Spleen (tissue), 11 donors: ENCODE measurements around the gene RAI14. TPM values are rescaled to one million over a fixed set of nuclear protein-coding genes. Genes with fewer than 3 reads are reported as not detected.

ENCODE experiments used
- DNase-seq: peaks from one replicate; pipeline ENCODE4 v3.0.0-alpha.2; 2020
- H3K27ac ChIP-seq, 8 donors: fragments of 200-600 bp; sonication (generic) in 7 of 8; 1 replicate in 4 of 8; 2 replicates in 4 of 8; pipeline versions ENCODE4 v1.5.0 to v1.8.0; 2016 to 2021; ENCODE audit warnings: inconsistent platforms in 4 of 8, mild to moderate bottlenecking in 4 of 8, moderate library complexity in 1 of 8
- H3K27me3 ChIP-seq, 7 donors: fragments of 200-600 bp; sonication (generic) in 6 of 7; replicated peaks in 1 of 7; 1 replicate in 4 of 7; 2 replicates in 3 of 7; pipeline versions ENCODE4 v1.5.0 to v1.8.0; 2016 to 2021; ENCODE audit warnings: inconsistent platforms in 3 of 7, mild to moderate bottlenecking in 1 of 7
- H3K36me3 ChIP-seq, 6 donors: fragments of 200-600 bp; sonication (generic) in 5 of 6; 1 replicate in 4 of 6; 2 replicates in 2 of 6; pipeline versions ENCODE4 v1.5.0 to v1.8.0; 2016 to 2021; ENCODE audit warnings: inconsistent platforms in 2 of 6
- H3K4me1 ChIP-seq, 6 donors: fragments of 200-600 bp; sonication (generic) in 5 of 6; 1 replicate in 3 of 6; 2 replicates in 3 of 6; pipeline versions ENCODE4 v1.5.0 to v1.8.0; 2016 to 2021; ENCODE audit warnings: inconsistent platforms in 3 of 6
- H3K4me3 ChIP-seq, 8 donors: fragments of 200-600 bp; sonication (generic) in 7 of 8; 1 replicate in 4 of 8; 2 replicates in 4 of 8; pipeline versions ENCODE4 v1.5.0 to v1.8.0; 2016 to 2021; ENCODE audit warnings: inconsistent platforms in 4 of 8, mild to moderate bottlenecking in 4 of 8, moderate library complexity in 2 of 8
- H3K9me3 ChIP-seq, 8 donors: fragments of 200-600 bp; sonication (generic) in 7 of 8; 1 replicate in 4 of 8; 2 replicates in 4 of 8; pipeline versions ENCODE4 v1.5.0 to v1.8.0; 2016 to 2021; ENCODE audit warnings: inconsistent platforms in 4 of 8
- POLR2A ChIP-seq, 3 donors: fragments of 450-650 bp; IDR thresholded peaks; one replicate each; pipeline ENCODE4 v1.5.1; 2017; ENCODE audit warnings: antibody characterized with exemption in 3 of 3, mild to moderate bottlenecking in 1 of 3
- POLR2AphosphoS5 ChIP-seq, 3 donors: sonication (generic); formaldehyde crosslinking; IDR thresholded peaks; one replicate each; pipeline ENCODE4 v1.5.1; 2017; ENCODE audit warnings: antibody characterized with exemption in 3 of 3
- WGBS, 5 donors: extraction: QIAGEN DNeasy Blood & Tissue Kit in 3 of 5; methylation state at CpG; one replicate each; pipeline versions ENCODE4 v1.1.5 to v1.1.7; 2013 to 2018; 5-methylcytosine and 5-hydroxymethylcytosine counted together
- intact Hi-C: fragments of 100-400 bp; cut with DNase I; formaldehyde crosslinking; loops from one replicate; pipeline ENCODE4 v1.15.0; 2023; ENCODE audit warnings: low total_unique reads
- polyA plus RNA-seq, 3 donors: library from polyadenylated mRNA; stranded (reverse); fragments of 200-250 nt; gene quantifications; one replicate each; pipeline ENCODE4 v1.2.1, GENCODE V29; 2013
- total RNA-seq, 7 donors: library from RNA; depleted of rRNA in 3 of 7; stranded (reverse); fragments of >200 nt in 3 of 7; fragmentation: NEBNext Ultra II Directional in 4 of 7; extraction: Animal tissue kit (Norgen Biotek cat#: 25700) in 4 of 7; gene quantifications; one replicate each; pipeline versions ENCODE4 v1.1.0 to v1.2.1, GENCODE V29; 2016 to 2021
- TF ChIP-seq, protein P1 (sequence below), 11 experiments: fragments of 200-600 bp in 7 of 11; fragments of 450-650 bp in 4 of 11; sonication (generic) in 4 of 11; IDR thresholded peaks in 8 of 11; conservative IDR thresholded peaks in 3 of 11; 1 replicate in 7 of 11; 2 replicates in 4 of 11; pipeline versions ENCODE4 v1.4.0 to v1.8.0; 2016 to 2021; ENCODE audit warnings: antibody characterized with exemption in 11 of 11, inconsistent platforms in 4 of 11, mild to moderate bottlenecking in 1 of 11
- donor health status: healthy with polysubstance abuse.
- donor health status: DM: no; HTN: no; CAD: no; lungs with moderate emphysema.
- donor health status: DM: no; HTN: no; CAD: no.
- donor health status: Bipolar disorder and iron deficiency.
- donor health status: healthy.
- donor health status: DM: no; HTN: no; CAD: no.
- donor health status: DM: yes; HTN: yes; CAD: no.

Gene RAI14
- total and polyA plus RNA-seq, 10 donors, result 14.2 to 217 (median 116) TPM

DNA sequence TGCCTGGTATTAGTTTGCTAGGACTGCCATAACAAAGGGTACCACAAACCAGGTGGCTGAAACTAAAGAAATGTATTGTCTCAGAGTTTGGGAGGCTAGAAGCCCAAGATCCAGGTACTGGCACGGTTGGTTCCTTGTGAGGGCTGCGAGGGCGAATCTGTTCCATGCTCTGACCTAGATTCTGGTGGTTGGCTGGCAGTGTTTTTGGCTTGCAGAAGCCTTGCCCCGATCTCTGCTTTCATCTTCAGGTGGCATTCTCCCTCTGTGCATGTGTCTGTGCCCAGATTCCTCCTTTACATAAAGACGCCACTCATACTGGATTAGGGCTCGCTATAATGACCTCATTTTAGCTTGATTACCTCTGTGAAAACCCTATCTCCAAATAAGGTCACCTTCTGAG is 36.7 kb downstream of the RAI14 start:
- TF ChIP-seq, protein P1, sequence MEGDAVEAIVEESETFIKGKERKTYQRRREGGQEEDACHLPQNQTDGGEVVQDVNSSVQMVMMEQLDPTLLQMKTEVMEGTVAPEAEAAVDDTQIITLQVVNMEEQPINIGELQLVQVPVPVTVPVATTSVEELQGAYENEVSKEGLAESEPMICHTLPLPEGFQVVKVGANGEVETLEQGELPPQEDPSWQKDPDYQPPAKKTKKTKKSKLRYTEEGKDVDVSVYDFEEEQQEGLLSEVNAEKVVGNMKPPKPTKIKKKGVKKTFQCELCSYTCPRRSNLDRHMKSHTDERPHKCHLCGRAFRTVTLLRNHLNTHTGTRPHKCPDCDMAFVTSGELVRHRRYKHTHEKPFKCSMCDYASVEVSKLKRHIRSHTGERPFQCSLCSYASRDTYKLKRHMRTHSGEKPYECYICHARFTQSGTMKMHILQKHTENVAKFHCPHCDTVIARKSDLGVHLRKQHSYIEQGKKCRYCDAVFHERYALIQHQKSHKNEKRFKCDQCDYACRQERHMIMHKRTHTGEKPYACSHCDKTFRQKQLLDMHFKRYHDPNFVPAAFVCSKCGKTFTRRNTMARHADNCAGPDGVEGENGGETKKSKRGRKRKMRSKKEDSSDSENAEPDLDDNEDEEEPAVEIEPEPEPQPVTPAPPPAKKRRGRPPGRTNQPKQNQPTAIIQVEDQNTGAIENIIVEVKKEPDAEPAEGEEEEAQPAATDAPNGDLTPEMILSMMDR (IDR thresholded peaks at IDR 0.05 in 8 of 11, conservative IDR thresholded peaks at IDR 0.05 in 3 of 11), result no peak
- no peak for TF ChIP-seq POLR2A (IDR thresholded peaks at IDR 0.05)
- TF ChIP-seq POLR2AphosphoS5 (IDR thresholded peaks at IDR 0.05), result no peak
- intact Hi-C loops, result no loop called here
- Histone ChIP-seq H3K27ac (peak overlapping the region in 1 of 8 donors; percentile 59), H3K36me3 (peaks cover 0 to 22% (median 0%) of the 10 kb centered on the region in 6 donors), H3K4me3 (no peak overlapping the region), H3K27me3 (no peaks in the 10 kb centered on the region), H3K4me1 (peaks cover 10 to 37% (median 26%) of the 10 kb centered on the region in 6 donors), H3K9me3 (no peaks in the 10 kb centered on the region)
- no peak for DNase-seq
- 90 to 96% (median 91%) methylated on average over 6 of the region's 6 CpGs for WGBS, 5 donors

DNA sequence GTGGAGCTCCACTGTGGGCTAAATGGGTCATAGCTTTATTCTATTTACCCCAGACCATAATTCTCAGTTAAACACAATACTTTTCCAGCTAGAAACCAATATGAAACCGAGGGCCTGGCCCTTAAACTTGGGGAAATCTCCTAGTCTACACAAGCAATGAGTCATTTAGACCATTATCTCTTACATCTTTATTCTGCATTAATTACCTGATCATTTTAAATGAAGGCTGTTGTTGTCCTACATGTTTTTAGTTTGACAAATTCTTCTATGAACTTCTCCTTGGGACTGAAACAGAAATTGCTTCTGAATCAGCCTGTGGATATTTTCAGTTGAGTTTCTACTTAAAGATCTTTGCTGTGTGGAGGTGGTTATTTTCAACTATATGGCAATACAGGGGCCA is 37.9 kb downstream of the RAI14 start:
- Histone ChIP-seq H3K4me1 (peaks cover 10 to 37% (median 25%) of the 10 kb centered on the region in 6 donors), H3K4me3 (no peak overlapping the region), H3K36me3 (peaks cover 0 to 11% (median 0%) of the 10 kb centered on the region in 6 donors), H3K27ac (peak overlapping the region in 5 of 8 donors; percentile 9 to 61 (median 42)), H3K27me3 (no peaks in the 10 kb centered on the region), H3K9me3 (no peaks in the 10 kb centered on the region)
- WGBS, 5 donors, result 62 to 74% (median 69%) methylated on average over 1 of the region's 1 CpG
- intact Hi-C loops, result no loop called here
- no peak for TF ChIP-seq POLR2AphosphoS5 (IDR thresholded peaks at IDR 0.05)
- TF ChIP-seq, protein P1 (IDR thresholded peaks at IDR 0.05 in 8 of 11, conservative IDR thresholded peaks at IDR 0.05 in 3 of 11), result no peak
- TF ChIP-seq POLR2A (IDR thresholded peaks at IDR 0.05), result no peak
- no peak for DNase-seq

DNA sequence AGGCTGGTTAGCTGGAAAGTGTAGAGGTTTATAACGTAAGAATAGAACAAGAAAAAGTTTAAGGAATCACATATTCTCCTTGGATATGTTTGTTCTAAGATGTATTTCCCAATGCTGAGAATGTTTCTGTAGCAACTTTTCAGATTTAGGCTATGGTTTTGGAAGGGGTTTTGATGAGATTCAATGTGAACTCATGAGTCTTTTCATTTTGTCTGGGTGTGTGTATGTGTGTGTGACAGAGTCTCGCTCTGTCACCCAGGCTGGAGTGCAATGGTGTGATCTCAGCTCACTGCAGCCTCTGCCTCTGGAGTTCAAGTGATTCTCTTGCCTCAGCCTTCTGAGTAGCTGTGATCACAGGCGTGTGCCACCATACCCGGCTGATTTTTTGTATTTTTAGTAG is 38.6 kb downstream of the RAI14 start:
- DNase-seq, result no peak
- TF ChIP-seq POLR2A (IDR thresholded peaks at IDR 0.05), result no peak
- TF ChIP-seq POLR2AphosphoS5 (IDR thresholded peaks at IDR 0.05), result no peak
- TF ChIP-seq, protein P1 (IDR thresholded peaks at IDR 0.05 in 8 of 11, conservative IDR thresholded peaks at IDR 0.05 in 3 of 11), result no peak
- Histone ChIP-seq H3K9me3 (no peaks in the 10 kb centered on the region), H3K36me3 (peaks cover 0 to 7% (median 0%) of the 10 kb centered on the region in 6 donors), H3K27me3 (no peaks in the 10 kb centered on the region), H3K4me3 (no peak overlapping the region), H3K27ac (peak overlapping the region in 6 of 8 donors; percentile 0 to 61 (median 26)), H3K4me1 (peaks cover 10 to 37% (median 25%) of the 10 kb centered on the region in 6 donors)
- WGBS, 5 donors, result 77 to 92% (median 87%) methylated on average over 4 of the region's 4 CpGs
- intact Hi-C loops, result no loop called here

DNA sequence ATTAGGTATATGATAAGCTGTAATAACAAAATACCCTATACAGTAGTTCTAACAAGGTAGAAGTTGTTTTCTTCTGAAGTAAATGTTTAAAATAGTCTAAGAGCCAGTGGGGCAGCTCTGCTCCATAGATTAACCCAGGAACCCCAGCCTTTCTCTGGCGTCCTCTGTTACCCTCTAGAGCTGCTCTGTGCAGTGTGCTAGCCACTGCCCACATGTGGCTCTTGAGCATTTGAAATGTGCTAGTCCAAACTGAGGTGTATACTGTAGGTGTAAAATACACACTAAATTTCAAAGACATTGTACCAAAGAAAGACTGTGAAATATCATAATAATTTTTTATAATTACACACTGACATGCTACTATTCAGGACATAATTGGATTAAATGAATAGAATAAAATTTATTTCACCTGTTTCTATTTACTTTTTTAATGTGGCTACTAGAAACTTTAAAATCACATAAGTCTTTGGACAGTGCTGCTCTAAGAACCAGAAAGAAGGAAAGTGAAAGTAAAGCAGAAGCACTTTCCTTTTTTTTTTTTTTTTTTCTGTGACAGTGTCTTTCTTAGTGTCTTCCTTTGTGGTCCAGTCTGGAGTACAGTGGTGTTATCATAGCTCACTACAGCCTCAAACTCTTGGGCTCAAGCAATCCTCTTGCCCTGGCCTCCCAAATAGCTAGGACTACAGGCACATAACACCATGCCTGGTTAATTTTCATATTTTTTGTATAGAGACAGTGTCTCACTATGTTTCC is 39.3 kb downstream of the RAI14 start:
- 70 to 82% (median 78%) methylated on average over 1 of the region's 1 CpG for WGBS, 5 donors
- Histone ChIP-seq H3K27ac (peak overlapping the region in 6 of 8 donors; percentile 9 to 61 (median 38)), H3K9me3 (no peaks in the 10 kb centered on the region), H3K27me3 (no peaks in the 10 kb centered on the region), H3K4me3 (no peak overlapping the region), H3K4me1 (peaks cover 10 to 36% (median 25%) of the 10 kb centered on the region in 6 donors), H3K36me3 (peaks cover 0 to 7% (median 0%) of the 10 kb centered on the region in 6 donors)
- no peak for DNase-seq
- intact Hi-C loops, result no loop called here
- no peak for TF ChIP-seq POLR2AphosphoS5 (IDR thresholded peaks at IDR 0.05)
